AG04449 (cell line): ENCODE measurements around the gene SLC29A2.

Source experiments
- CTCF ChIA-PET: fragments of 350-600 bp; formaldehyde crosslinking; extraction: SDS; loops from one replicate; lab custom pipeline; 2021; ENCODE audit warnings: antibody characterized with exemption; lab: Yijun Ruan, JAX
- POLR2A ChIA-PET: fragments of 400-600, 350-600 bp; formaldehyde crosslinking; extraction: SDS; loops from one replicate; lab custom pipeline; 2020; ENCODE audit warnings: antibody characterized with exemption, inconsistent platforms; lab: Yijun Ruan, JAX
- DNase-seq: peaks from one replicate; pipeline ENCODE4 v3.0.0-alpha.2; 2010; ENCODE audit warnings: low read depth, low spot score
- H3K4me3 ChIP-seq: 2 replicates; pipeline ENCODE4 v1.5.1; 2011; ENCODE audit warnings: low read depth, mild to moderate bottlenecking, control low read depth, low read length
- CTCF ChIP-seq: IDR thresholded peaks from one replicate; pipeline ENCODE4 v1.5.1; 2011; ENCODE audit warnings: mild to moderate bottlenecking, moderate library complexity, low read length, control low read depth, inconsistent platforms; ENCODE audit not compliant: insufficient read depth; ENCODE audit errors: missing control alignments

Gene SLC29A2

GRCh38 chr11:66371627-66372415, at the start of gene SLC29A2:
TSS of gene SLC29A2 (minus strand) at chr11:66371760. CDS start at chr11:66371591, 169 bp downstream.
- no peak for TF ChIP-seq CTCF
- POLR2A ChIA-PET: no interaction called here
- CTCF ChIA-PET: interaction anchor here (0.8 to 10.1 kb wide), 7 partner anchors 8 to 149 kb away, joined by 3 to 197 read pairs (median 5); no protein-coding TSS in a partner anchor
- peak within 1 kb of the TSS; percentile 61 for H3K4me3 ChIP-seq
- no peak for DNase-seq

- no peak for TF ChIP-seq CTCF
- no peak for DNase-seq
- ChIA-PET POLR2A (interaction anchor here (0.6 to 1.1 kb wide), 7 partner anchors 10 to 132 kb away, joined by 3 to 7 read pairs (median 4); partner anchors contain the start of genes DPP3, MRPL11 and YIF1A), CTCF (interaction anchor here (0.7 to 37.4 kb wide), 8 partner anchors 5 to 256 kb away, joined by 3 to 1169 read pairs (median 7); partner anchors contain the start of genes BRMS1, MRPL11 and NPAS4)
- no peak within 1 kb of the TSS for H3K4me3 ChIP-seq
These were observed 49.3 kb upstream of the SLC29A2 start, which contains the start of gene NPAS4 for GRCh38 chr11:66420671-66421476. TSS of gene NPAS4 (plus strand) at chr11:66421035. CDS start at chr11:66421180, 145 bp downstream.

GRCh38 chr11:66419825-66420224, 48.3 kb upstream of the SLC29A2 start:
- ChIA-PET CTCF (interaction anchor here (2.6 to 37.4 kb wide), 3 partner anchors 6 to 19 kb away, joined by 18 to 1169 read pairs (median 1169); partner anchors contain the start of genes MRPL11 and NPAS4), POLR2A (no interaction called here)
- no peak for DNase-seq
- H3K4me3 ChIP-seq: no peak overlapping the region
- TF ChIP-seq CTCF: no peak

GRCh38 chr11:66418986-66419308, 47.4 kb upstream of the SLC29A2 start:
- CTCF ChIA-PET: interaction anchor here (1.3 to 37.4 kb wide), 5 partner anchors 6 to 260 kb away, joined by 3 to 1169 read pairs (median 12); partner anchors contain the start of gene NPAS4
- POLR2A ChIA-PET: no interaction called here
- H3K4me3 ChIP-seq: no peak overlapping the region
- no peak for TF ChIP-seq CTCF
- DNase-seq: no peak

GRCh38 chr11:66418168-66418985, 46.8 kb upstream of the SLC29A2 start:
- ChIA-PET CTCF (interaction anchor here (0.7 to 37.4 kb wide), 12 partner anchors 7 to 260 kb away, joined by 3 to 1169 read pairs (median 6); partner anchors contain the start of genes DPP3, MRPL11 and NPAS4), POLR2A (interaction anchor here (1.0 to 1.5 kb wide), 4 partner anchors 9 to 220 kb away, joined by 4 to 8 read pairs (median 4); partner anchors contain the start of genes DPP3 and RBM4)
- peak; percentile 78 for TF ChIP-seq CTCF
- peak; percentile 82 for DNase-seq
- no peak overlapping the region; the same call in 1 of the 2 replicates for H3K4me3 ChIP-seq
